Stimulated activated CD4-positive, alpha-beta T cell treated with anti-CD3 and anti-CD28 coated beads, Interleukin-1b, Interleukin-23, amount 100 ng/mL, for 4 hours (primary cell): Measurements from ENCODE around the gene OSBPL10.

ENCODE experiments used
- DNase-seq, 2 donors: peaks; one replicate each; pipeline ENCODE4 v3.0.0-alpha.2; 2020; ENCODE audit warnings: low read depth in 2 of 2

Gene OSBPL10

GRCh38 chr3:31858439-31858838, 122.6 kb downstream of the OSBPL10 start:
- no peak for DNase-seq

- DNase-seq = no peak
Observed at GRCh38 chr3:31853580-31853979, 127.5 kb downstream of the OSBPL10 start.

- DNase-seq = no peak
Observed at GRCh38 chr3:31851278-31851677, 129.8 kb downstream of the OSBPL10 start.

GRCh38 chr3:31848911-31849310, 132.2 kb downstream of the OSBPL10 start:
- no peak for DNase-seq

- no peak for DNase-seq
Observed at GRCh38 chr3:31848163-31848818, 132.8 kb downstream of the OSBPL10 start.

GRCh38 chr3:31847760-31848159, 133.3 kb downstream of the OSBPL10 start:
- no peak for DNase-seq

- no peak for DNase-seq
Observed at GRCh38 chr3:31841515-31841914, 139.5 kb downstream of the OSBPL10 start.

GRCh38 chr3:31840252-31840651, 140.8 kb downstream of the OSBPL10 start:
- DNase-seq = no peak

- no peak for DNase-seq
Observed at GRCh38 chr3:31839144-31839917, 141.7 kb downstream of the OSBPL10 start.

GRCh38 chr3:31836131-31837075, 144.7 kb downstream of the OSBPL10 start:
- no peak for DNase-seq

- DNase-seq = no peak
Observed at GRCh38 chr3:31833391-31834190, 147.5 kb downstream of the OSBPL10 start.

GRCh38 chr3:31832551-31832950, 148.5 kb downstream of the OSBPL10 start:
- DNase-seq = no peak

- no peak for DNase-seq
Observed at GRCh38 chr3:31831591-31831990, 149.5 kb downstream of the OSBPL10 start.

- DNase-seq = no peak
Observed at GRCh38 chr3:31829826-31830426, 151.1 kb downstream of the OSBPL10 start.

- no peak for DNase-seq
Observed at GRCh38 chr3:31829010-31829409, 152.1 kb downstream of the OSBPL10 start.

- DNase-seq = no peak
Observed at GRCh38 chr3:31828007-31828406, 153.1 kb downstream of the OSBPL10 start.

- DNase-seq = no peak
Observed at GRCh38 chr3:31823184-31823583, 157.9 kb downstream of the OSBPL10 start.

GRCh38 chr3:31821118-31821517, 159.9 kb downstream of the OSBPL10 start:
- DNase-seq = no peak

GRCh38 chr3:31819441-31819840, 161.6 kb downstream of the OSBPL10 start:
- no peak for DNase-seq

GRCh38 chr3:31817411-31817966, 163.6 kb downstream of the OSBPL10 start:
- DNase-seq = no peak
